GM12873 (cell line): ENCODE data around the gene PRAF2.

Experiments used
- CTCF ChIP-seq: IDR thresholded peaks from 2 replicates; pipeline ENCODE4 v1.5.1; 2012; ENCODE audit warnings: low read depth, mild to moderate bottlenecking, moderate library complexity, low read length, control low read depth; ENCODE audit not compliant: insufficient read depth; ENCODE audit errors: missing control alignments

Gene PRAF2

GRCh38 chrX:49100704-49101628 lies 27.2 kb upstream of the PRAF2 start:
- no peak for TF ChIP-seq CTCF

- no peak for TF ChIP-seq CTCF
These were observed 22.6 kb upstream of the PRAF2 start for GRCh38 chrX:49096419-49096818.

GRCh38 chrX:49089553-49089952 lies 15.8 kb upstream of the PRAF2 start:
- no peak for TF ChIP-seq CTCF

GRCh38 chrX:49082271-49082871 lies 8.6 kb upstream of the PRAF2 start:
- TF ChIP-seq CTCF = no peak

- TF ChIP-seq CTCF = no peak
These were observed 6.0 kb upstream of the PRAF2 start, which contains the start of gene WDR45 for GRCh38 chrX:49079489-49080428. Gene WDR45 (minus strand): TSS chrX:49079887. CDS start chrX:49078095, 1,792 bp downstream.

- TF ChIP-seq CTCF = no peak
These were observed 4.1 kb upstream of the PRAF2 start for GRCh38 chrX:49077941-49078340.
